GM12878 (cell line): ENCODE data around the gene CHAC1. TPM values are rescaled to one million over a fixed set of nuclear protein-coding genes. Genes with fewer than 3 reads are reported as not detected.
A peak's percentile ranks its signal among the peaks of the same experiment; 100 is the strongest.

ENCODE experiments used
- ATAC-seq: fragments of 200-7000 bp; cut with Tn5 transposase; 3 replicates; pipeline ENCODE4 v1.9.1; 2020; ENCODE audit warnings: mild to moderate bottlenecking, moderate library complexity
- BruUV-seq: library from RNA; stranded (reverse); fragments of 400-500 nt; replicated peaks from 2 replicates; lab custom pipeline; 2021; lab: Mats Ljungman, UMichigan
- CTCF ChIA-PET: fragments of 300-600 bp; sonication (Branson Sonifier 250); formaldehyde crosslinking; extraction: SDS; loops from one replicate; lab custom pipeline; 2021; ENCODE audit warnings: inconsistent platforms; lab: Yijun Ruan, JAX
- POLR2A ChIA-PET: fragments of 350-600 bp; formaldehyde crosslinking; extraction: SDS; loops from one replicate; lab custom pipeline; 2021; ENCODE audit warnings: inconsistent platforms; lab: Charles Lee
- RAD21 ChIA-PET: fragments of 300-600 bp; sonication (Branson Sonifier 250); formaldehyde crosslinking; loops from one replicate; lab custom pipeline; 2023; ENCODE audit warnings: antibody characterized with exemption; ENCODE audit not compliant: unreplicated experiment; lab: Charles Lee
- SMC1A ChIA-PET: fragments of 300-600 bp; sonication (Branson Sonifier 250); formaldehyde crosslinking; loops from one replicate; lab custom pipeline; 2023; ENCODE audit not compliant: unreplicated experiment, uncharacterized antibody; lab: Charles Lee
- DNase-seq: peaks from one replicate; pipeline ENCODE4 v3.0.0-alpha.2; 2011; ENCODE audit warnings: low read depth, low spot score
- FAIRE-seq: peaks from 3 replicates; lab custom pipeline; 2011; peaks lifted over from hg19 to GRCh38; lab: Jason Lieb, UNC
- H2AFZ ChIP-seq: 2 replicates; pipeline ENCODE4 v1.6.0; 2011; ENCODE audit warnings: low read depth, low read length, control low read depth; ENCODE audit not compliant: control insufficient read depth
- H3K27ac ChIP-seq: 2 replicates; pipeline ENCODE4 v1.5.1; 2011; ENCODE audit warnings: control low read depth; ENCODE audit not compliant: control insufficient read depth, insufficient read depth
- H3K27me3 ChIP-seq, 2 experiments: replicated peaks in 1 of 2; 2 replicates each; pipeline versions ENCODE4 v1.6.0 to v1.6.1; 2011; ENCODE audit warnings: low read length in 1 of 2; ENCODE audit not compliant: control insufficient read depth in 2 of 2, insufficient read depth in 2 of 2
- H3K36me3 ChIP-seq, 2 experiments: 2 replicates each; pipeline ENCODE4 v1.5.1; 2011; ENCODE audit warnings: low read length in 1 of 2; ENCODE audit not compliant: control insufficient read depth in 2 of 2, insufficient read depth in 2 of 2
- H3K4me1 ChIP-seq: 2 replicates; pipeline ENCODE4 v1.6.1; 2011; ENCODE audit warnings: mild to moderate bottlenecking, low read length, moderate library complexity, mixed read lengths; ENCODE audit not compliant: control insufficient read depth, insufficient read depth
- H3K4me2 ChIP-seq: 2 replicates; pipeline ENCODE4 v1.6.0; 2011; ENCODE audit warnings: control low read depth; ENCODE audit not compliant: control insufficient read depth, insufficient read depth
- H3K4me3 ChIP-seq: fragments of 200-600 bp; sonication (generic); 2 replicates; pipeline ENCODE4 v1.5.1; 2016
- H3K79me2 ChIP-seq: 2 replicates; pipeline ENCODE4 v1.6.0; 2011; ENCODE audit warnings: low read length; ENCODE audit not compliant: control insufficient read depth, insufficient read depth
- H3K9ac ChIP-seq: 2 replicates; pipeline ENCODE4 v1.8.0; 2011; ENCODE audit warnings: low read length, control low read depth, mixed read lengths; ENCODE audit not compliant: control insufficient read depth, insufficient read depth
- H3K9me3 ChIP-seq: replicated peaks from 3 replicates; pipeline ENCODE4 v1.5.1; 2011; ENCODE audit warnings: mild to moderate bottlenecking, low read length; ENCODE audit not compliant: control insufficient read depth, insufficient read depth
- H4K20me1 ChIP-seq: 2 replicates; pipeline ENCODE4 v1.6.0; 2011; ENCODE audit not compliant: control insufficient read depth, insufficient read depth
- KAT2A ChIP-seq: conservative IDR thresholded peaks from 2 replicates; pipeline ENCODE4 v1.6.1; 2011; ENCODE audit warnings: low read depth, low read length; ENCODE audit not compliant: control insufficient read depth
- PBX3 ChIP-seq: IDR thresholded peaks from 2 replicates; pipeline ENCODE4 v1.6.1; 2011; ENCODE audit warnings: mild to moderate bottlenecking, low read depth, low read length, moderate library complexity; ENCODE audit not compliant: insufficient replicate concordance
- POLR2A ChIP-seq: IDR thresholded peaks from 2 replicates; pipeline ENCODE4 v1.6.1; 2011; ENCODE audit warnings: low read depth, mild to moderate bottlenecking, low read length
- PRDM15 ChIP-seq: fragments of 450-650 bp; formaldehyde crosslinking; IDR thresholded peaks from 2 replicates; pipeline ENCODE4 v1.4.0; 2020; ENCODE audit warnings: mild to moderate bottlenecking, moderate library complexity
- RB1 ChIP-seq: fragments of 450-650 bp; formaldehyde crosslinking; IDR thresholded peaks from 2 replicates; pipeline ENCODE4 v1.6.1; 2017; ENCODE audit warnings: mild to moderate bottlenecking, borderline replicate concordance
- TAF1 ChIP-seq: IDR thresholded peaks from 2 replicates; pipeline ENCODE4 v1.6.1; 2011; ENCODE audit warnings: mild to moderate bottlenecking, low read depth, low read length, borderline replicate concordance
- ZBED1 ChIP-seq: IDR thresholded peaks from 2 replicates; pipeline ENCODE4 v1.6.1; 2016; ENCODE audit warnings: borderline replicate concordance
- ZBTB40 ChIP-seq: fragments of 450-650 bp; IDR thresholded peaks from 2 replicates; pipeline ENCODE4 v1.6.1; 2016; ENCODE audit warnings: mild to moderate bottlenecking, moderate library complexity, borderline replicate concordance
- WGBS: methylation state at CpG from one replicate; pipeline ENCODE4 v1.1.6; 2016; ENCODE audit warnings: low lambda C conversion rate; ENCODE audit not compliant: insufficient replicate concordance, insufficient coverage; ENCODE audit errors: missing lambda C conversion rate; 5-methylcytosine and 5-hydroxymethylcytosine counted together
- in situ Hi-C: fragments of 300-500 bp; cut with MboI; formaldehyde crosslinking; loops from 9 replicates; pipeline ENCODE4 v1.14.3; 2018; ENCODE audit warnings: mixed read lengths
- intact Hi-C: fragments of 100-400 bp; cut with micrococcal nuclease; formaldehyde crosslinking; loops from one replicate; pipeline ENCODE4 v1.14.2; 2022; ENCODE audit not compliant: unreplicated experiment
- polyA plus RNA-seq, 11 experiments: library from polyadenylated mRNA; depleted of rRNA in 4 of 11; unstranded in 6 of 11; stranded (reverse) in 5 of 11; fragments of >200 nt; fragmentation: Nextera tagmentation in 4 of 11; fragmentation: Illumina TruSeq in 1 of 11; extraction: Ambion mirVana in 4 of 11; extraction: Trizol in 1 of 11; gene quantifications; 1 replicate in 1 of 11; 2 replicates in 10 of 11; pipeline versions ENCODE4 v1.2.1 to v1.2.3, GENCODE V29; 2011 to 2016; ENCODE audit warnings: inconsistent platforms in 2 of 11, missing spikeins in 2 of 11, low read depth in 1 of 11
- total RNA-seq, 4 experiments: library from RNA; depleted of rRNA in 3 of 4; stranded (reverse); fragments of >200 nt in 3 of 4; fragmentation: Illumina TruSeq in 1 of 4; extraction: Trizol in 1 of 4; gene quantifications; 2 replicates each; pipeline versions ENCODE4 v1.2.1 to v1.2.3, GENCODE V29; 2013 to 2021

Gene CHAC1
- total and polyA plus RNA-seq, 10 of the 15 experiments (the other 5 are each of a cell fraction or from before 2014, with no cell fraction given), result 0.37 to 5.9 (median 3.3) TPM

GRCh38 chr15:40906091-40906990 is 46.9 kb upstream of the CHAC1 start (continued):
- no peak for TF ChIP-seq KAT2A
- no peak for TF ChIP-seq ZBED1
- no peak for TF ChIP-seq PBX3

GRCh38 chr15:40906991-40907802 is 46.1 kb upstream of the CHAC1 start:
- H2AFZ ChIP-seq, result peak overlapping the region; percentile 77
- peak overlapping the region; percentile 91 for H3K4me2 ChIP-seq
- FAIRE-seq, result no peak
- H3K9me3 ChIP-seq, result no peaks in the 10 kb centered on the region
- no peak for DNase-seq
- ChIA-PET SMC1A (interaction anchor here (0.7 to 6.5 kb wide), 16 partner anchors 10 to 278 kb away, joined by 3 to 49 read pairs (median 4); no protein-coding TSS in a partner anchor), CTCF (interaction anchor here (1.3 to 11.9 kb wide), 21 partner anchors 10 to 339 kb away, joined by 3 to 157 read pairs (median 5); partner anchors contain the start of genes CHP1, DLL4 and VPS18), RAD21 (interaction anchor here (1.0 to 7.0 kb wide), 8 partner anchors 13 to 324 kb away, joined by 3 to 82 read pairs (median 10); partner anchors contain the start of genes CHP1 and VPS18), POLR2A (interaction anchor here (1.2 to 1.3 kb wide), 2 partner anchors 10 to 18 kb away, joined by 3 read pairs; no protein-coding TSS in a partner anchor)
- peaks cover 26% of the 10 kb centered on the region for H3K4me1 ChIP-seq
- intact Hi-C loops, result loop anchor here (2.0 to 5.0 kb wide), 2 partner anchors 35 to 108 kb away; no protein-coding TSS in a partner anchor
- no peaks in the 10 kb centered on the region for H3K27me3 ChIP-seq
- peaks cover 11 to 13% of the 10 kb centered on the region in 2 experiments for H3K36me3 ChIP-seq
- no TSS peak for BruUV-seq
- WGBS, result 11% methylated on average over 22 of the region's 22 CpGs
- in situ Hi-C loops, result no loop called here
- no peaks in the 10 kb centered on the region; the same call in 1 of the 2 replicates for H3K79me2 ChIP-seq
- no peaks in the 10 kb centered on the region for H4K20me1 ChIP-seq
- peak; percentile 6 for ATAC-seq
- peak overlapping the region; percentile 49; the same call in 1 of the 2 replicates for H3K27ac ChIP-seq
- peak overlapping the region; percentile 24; the same call in 1 of the 2 replicates for H3K9ac ChIP-seq
- peak overlapping the region; percentile 60 for H3K4me3 ChIP-seq
- TF ChIP-seq POLR2A (peak; percentile 25; the same call in 1 of the 2 replicates), ZBTB40 (peak; percentile 28; the same call in 1 of the 2 replicates), PRDM15 (CRISPR knock-in tag) (no peak), TAF1 (no peak), RB1 (no peak)
